ENCODE data around the gene CPLX3.
A peak's percentile ranks its signal among the peaks of the same experiment; 100 is the strongest.
"Not testable (repeated sequence)": the region's sequence is repeated elsewhere in the genome, so short reads cannot be mapped to it uniquely, and the experiment has no call there.

Gene CPLX3, protein sequence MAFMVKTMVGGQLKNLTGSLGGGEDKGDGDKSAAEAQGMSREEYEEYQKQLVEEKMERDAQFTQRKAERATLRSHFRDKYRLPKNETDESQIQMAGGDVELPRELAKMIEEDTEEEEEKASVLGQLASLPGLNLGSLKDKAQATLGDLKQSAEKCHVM

GRCh38 chr15:74826364-74826819 lies at the start of gene CPLX3:
Gene CPLX3 (plus strand): TSS chr15:74826627. CDS start chr15:74826704, 77 bp downstream.
- DNase-seq, result no peak

- peak; percentile 91 for DNase-seq
Measured at GRCh38 chr15:74776821-74777768, 49.3 kb upstream of the CPLX3 start.

GRCh38 chr15:74777769-74778598 lies 48.4 kb upstream of the CPLX3 start:
- DNase-seq, result peak; percentile 36

DNA sequence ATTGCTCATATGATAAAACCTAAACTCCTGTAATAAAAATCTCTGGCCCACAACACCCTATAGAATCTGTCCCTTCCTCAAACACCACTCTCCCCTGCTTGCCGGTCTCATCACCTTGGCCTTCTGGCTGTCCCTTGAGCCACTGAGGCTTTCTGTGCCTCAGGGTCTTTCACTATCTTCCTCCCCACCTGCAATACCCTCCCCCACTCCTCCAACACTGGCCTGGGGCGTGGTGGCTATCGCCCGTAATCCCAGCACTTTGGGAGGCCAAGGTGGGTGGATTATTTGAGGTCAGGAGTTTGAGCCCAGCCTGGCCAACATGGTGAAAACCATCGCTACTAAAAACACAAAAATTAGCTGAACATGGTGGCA lies 47.8 kb upstream of the CPLX3 start:
- no peak for DNase-seq

- DNase-seq, result no peak
Measured at GRCh38 chr15:74779162-74779648, 47.2 kb upstream of the CPLX3 start.

GRCh38 chr15:74780523-74781430 lies 45.6 kb upstream of the CPLX3 start:
- DNase-seq, result peak; percentile 93

GRCh38 chr15:74781431-74782258 lies 44.8 kb upstream of the CPLX3 start, which contains the start of gene CSK:
Gene CSK (plus strand): TSS chr15:74782080. CDS start chr15:74798298, 16,218 bp downstream.
- DNase-seq, result peak; percentile 61

GRCh38 chr15:74782259-74783071 lies 44.0 kb upstream of the CPLX3 start:
- peak; percentile 22 for DNase-seq

- peak; percentile 71 for DNase-seq
Measured at GRCh38 chr15:74783072-74783807, 43.2 kb upstream of the CPLX3 start.

- DNase-seq, result peak; percentile 26
Measured at GRCh38 chr15:74783808-74784175, 42.6 kb upstream of the CPLX3 start.

DNA sequence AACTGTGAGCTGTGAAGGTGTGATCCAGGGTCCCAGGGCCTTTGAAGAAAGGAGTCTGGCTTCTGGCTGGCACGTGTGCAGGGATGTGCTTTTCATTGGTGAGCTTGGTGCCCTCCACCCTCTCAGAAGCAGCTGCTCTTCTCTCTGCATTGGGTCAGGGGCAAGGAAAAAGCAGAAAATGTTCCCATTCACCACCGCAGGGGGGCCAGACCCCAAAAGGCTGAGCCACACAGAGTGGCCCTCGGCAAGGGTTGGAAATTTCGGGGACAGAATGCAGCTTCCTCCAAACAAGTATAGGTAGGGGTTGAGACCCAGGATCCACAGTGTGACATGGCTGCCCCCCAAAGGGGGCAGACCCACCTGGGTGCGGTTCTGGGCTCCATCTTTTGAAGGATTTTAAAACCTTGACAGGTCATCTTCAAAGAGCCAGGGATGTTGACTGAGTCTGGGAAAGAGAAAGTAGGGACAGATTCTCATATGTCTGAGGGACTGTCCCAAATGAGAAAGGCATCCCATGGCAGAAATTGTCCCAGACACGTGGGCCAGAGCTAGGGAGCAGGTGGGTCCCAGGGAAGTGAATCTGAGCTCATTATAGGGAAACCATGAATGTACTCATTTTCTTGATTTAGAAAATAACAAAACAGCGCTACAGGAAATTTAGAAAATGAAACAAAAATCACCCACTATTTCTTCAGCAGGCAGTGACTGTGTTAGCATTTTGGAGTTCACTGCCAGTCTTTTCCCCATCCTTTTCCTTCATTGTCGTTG lies 41.8 kb upstream of the CPLX3 start:
- DNase-seq, result no peak

- DNase-seq, result no peak
Measured at GRCh38 chr15:74785194-74786032, 41.0 kb upstream of the CPLX3 start.

DNA sequence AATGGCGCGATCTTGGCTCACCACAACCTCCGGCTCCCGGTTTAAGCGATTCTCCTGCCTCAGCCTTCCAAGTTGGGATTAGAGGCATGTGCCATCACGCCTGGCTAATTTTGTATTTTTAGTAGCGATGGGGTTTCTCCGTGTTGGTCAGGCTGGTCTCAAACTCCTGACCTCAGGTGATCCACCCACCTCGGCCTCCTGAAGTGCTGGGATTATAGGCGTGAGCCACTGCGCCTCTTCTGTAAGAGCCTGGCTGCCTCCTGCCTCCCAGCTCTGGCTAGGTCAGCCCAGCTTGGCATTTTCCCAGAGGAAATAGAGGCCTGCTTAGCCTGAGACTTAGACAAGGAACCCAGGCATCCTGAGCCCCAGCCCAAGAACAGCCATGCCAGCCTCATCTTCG lies 40.3 kb upstream of the CPLX3 start:
- DNase-seq, result not testable (repeated sequence)

- peak; percentile 47 for DNase-seq
Measured at GRCh38 chr15:74786551-74787165, 39.8 kb upstream of the CPLX3 start.

- DNase-seq, result peak; percentile 99
Measured at GRCh38 chr15:74787251-74788041, 39.0 kb upstream of the CPLX3 start.

DNA sequence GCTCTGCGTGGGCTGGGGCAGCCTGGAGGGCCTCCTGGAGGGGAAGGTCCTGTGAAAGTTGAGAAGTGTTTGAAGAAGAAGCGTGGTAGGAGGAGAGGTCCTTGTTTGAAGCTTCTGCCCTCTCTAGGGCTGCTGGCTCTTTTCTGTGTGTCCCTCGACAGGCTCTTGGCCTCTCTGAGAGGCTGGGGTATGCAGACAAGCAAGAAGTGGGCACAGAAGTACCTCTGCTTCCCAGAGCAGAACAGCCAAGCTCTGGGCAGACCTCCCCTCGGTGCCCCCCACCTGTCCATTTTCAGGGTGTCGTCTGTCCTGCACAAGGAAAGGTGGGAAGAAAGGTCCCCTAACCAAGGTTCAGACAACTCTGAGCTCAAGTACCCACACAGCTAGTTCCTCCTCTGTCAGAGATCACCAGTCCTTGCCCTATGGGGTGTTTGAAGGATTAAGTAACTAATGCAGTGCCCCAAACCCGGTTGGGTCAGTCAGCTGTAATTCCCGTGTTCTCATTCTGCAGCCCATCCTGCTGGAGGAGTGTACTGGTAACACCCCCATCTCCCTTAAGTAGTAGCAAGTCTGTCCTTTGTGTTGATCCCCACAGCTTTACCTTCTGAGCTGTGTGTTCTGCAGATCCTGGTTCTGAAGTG lies 38.3 kb upstream of the CPLX3 start:
- peak; percentile 71 for DNase-seq
